ENCODE data around the gene NDE1. TPM values are rescaled to one million over a fixed set of nuclear protein-coding genes. Genes with fewer than 3 reads are reported as not detected.

The NDE1 gene
- total RNA-seq, 4 donors from 2014 or later = 22.4 to 40.6 (median 31.4) TPM

- H3K4me1 ChIP-seq = no peaks in the 10 kb centered on the region
- no peaks in the 10 kb centered on the region for H3K27me3 ChIP-seq
- DNase-seq = no peak
- H3K9me3 ChIP-seq = no peaks in the 10 kb centered on the region
- no peak for TF ChIP-seq POLR2A (IDR thresholded peaks at IDR 0.05)
- TF ChIP-seq, protein P1, sequence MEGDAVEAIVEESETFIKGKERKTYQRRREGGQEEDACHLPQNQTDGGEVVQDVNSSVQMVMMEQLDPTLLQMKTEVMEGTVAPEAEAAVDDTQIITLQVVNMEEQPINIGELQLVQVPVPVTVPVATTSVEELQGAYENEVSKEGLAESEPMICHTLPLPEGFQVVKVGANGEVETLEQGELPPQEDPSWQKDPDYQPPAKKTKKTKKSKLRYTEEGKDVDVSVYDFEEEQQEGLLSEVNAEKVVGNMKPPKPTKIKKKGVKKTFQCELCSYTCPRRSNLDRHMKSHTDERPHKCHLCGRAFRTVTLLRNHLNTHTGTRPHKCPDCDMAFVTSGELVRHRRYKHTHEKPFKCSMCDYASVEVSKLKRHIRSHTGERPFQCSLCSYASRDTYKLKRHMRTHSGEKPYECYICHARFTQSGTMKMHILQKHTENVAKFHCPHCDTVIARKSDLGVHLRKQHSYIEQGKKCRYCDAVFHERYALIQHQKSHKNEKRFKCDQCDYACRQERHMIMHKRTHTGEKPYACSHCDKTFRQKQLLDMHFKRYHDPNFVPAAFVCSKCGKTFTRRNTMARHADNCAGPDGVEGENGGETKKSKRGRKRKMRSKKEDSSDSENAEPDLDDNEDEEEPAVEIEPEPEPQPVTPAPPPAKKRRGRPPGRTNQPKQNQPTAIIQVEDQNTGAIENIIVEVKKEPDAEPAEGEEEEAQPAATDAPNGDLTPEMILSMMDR (IDR thresholded peaks at IDR 0.05) = no peak
- no peak overlapping the region for H3K27ac ChIP-seq
- no peak overlapping the region for H3K4me3 ChIP-seq
- H3K36me3 ChIP-seq = peaks cover 0 to 100% (median 64%) of the 10 kb centered on the region in 3 donors
- WGBS, 2 donors = 87 to 90% methylated on average over 4 of the region's 4 CpGs
- intact Hi-C loops (cut with DNase I) = loop anchor here (10.0 kb wide), 1 partner anchor 59 kb away; no protein-coding TSS in a partner anchor
These were observed 34.0 kb upstream of the NDE1 start for GRCh38 chr16:15616012-15616411.

DNA sequence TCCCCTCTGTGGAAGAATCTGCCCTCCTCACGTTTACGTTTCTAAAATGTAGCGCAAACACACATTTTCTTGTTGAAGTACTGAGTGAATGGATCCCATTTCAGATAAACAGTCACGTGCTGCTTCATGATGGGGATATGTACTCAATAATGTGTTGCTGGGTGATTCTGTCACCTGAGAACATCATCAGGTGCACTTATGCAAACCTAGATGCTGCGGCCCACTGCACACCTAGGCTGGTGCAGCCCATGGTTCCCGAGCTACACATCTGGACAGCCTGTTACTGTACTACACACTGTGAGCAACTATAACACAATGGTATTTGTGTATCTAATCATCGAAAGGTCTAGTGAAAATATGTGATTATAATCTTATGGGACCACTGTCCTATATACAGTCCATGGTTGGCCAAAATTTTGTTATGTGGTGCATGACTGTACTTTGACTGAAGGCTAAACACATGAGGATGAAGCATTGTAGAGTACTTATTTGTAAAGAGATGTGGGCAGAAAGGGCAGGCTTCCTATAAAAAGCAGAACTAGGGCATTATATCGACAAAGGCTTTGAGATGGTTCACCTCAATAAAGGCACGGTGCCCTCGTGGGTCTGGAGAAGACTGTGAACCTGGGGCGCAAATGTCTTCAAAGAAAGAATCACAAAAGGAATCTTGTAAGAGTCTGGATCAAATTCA is 33.4 kb upstream of the NDE1 start:
- H3K36me3 ChIP-seq = peaks cover 0 to 100% (median 64%) of the 10 kb centered on the region in 3 donors
- no peaks in the 10 kb centered on the region for H3K4me1 ChIP-seq
- no peak overlapping the region for H3K4me3 ChIP-seq
- H3K27ac ChIP-seq = no peak overlapping the region
- no peaks in the 10 kb centered on the region for H3K9me3 ChIP-seq
- 89 to 91% methylated on average over 11 of the region's 11 CpGs for WGBS, 2 donors
- DNase-seq = no peak
- TF ChIP-seq, protein P1 (IDR thresholded peaks at IDR 0.05) = no peak
- no peaks in the 10 kb centered on the region for H3K27me3 ChIP-seq
- intact Hi-C loops (cut with DNase I) = loop anchor here (10.0 kb wide), 1 partner anchor 58 kb away; no protein-coding TSS in a partner anchor

DNA sequence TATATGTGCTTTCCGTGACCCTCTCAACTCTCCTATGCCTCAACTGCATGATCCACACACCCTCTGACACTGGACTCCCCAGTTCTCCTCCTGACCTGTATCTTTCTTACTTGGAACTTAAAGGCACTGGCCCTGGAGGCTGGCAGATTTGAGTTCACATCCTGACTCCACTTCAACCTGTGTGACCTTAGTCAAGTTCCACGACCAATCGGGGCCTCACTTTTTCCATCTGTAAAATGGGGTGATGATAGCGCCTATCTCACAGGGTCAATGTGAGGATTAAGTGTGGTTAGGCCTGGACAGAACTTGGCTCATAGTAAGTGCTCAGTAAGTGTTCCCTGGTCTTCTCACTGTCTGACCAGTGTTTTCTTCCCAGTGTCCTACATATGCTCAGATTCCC is 32.1 kb upstream of the NDE1 start:
- H3K27ac ChIP-seq = no peak overlapping the region
- H3K9me3 ChIP-seq = no peaks in the 10 kb centered on the region
- intact Hi-C loops (cut with DNase I) = loop anchor here (10.0 kb wide), 1 partner anchor 57 kb away; no protein-coding TSS in a partner anchor
- no peaks in the 10 kb centered on the region for H3K27me3 ChIP-seq
- DNase-seq = no peak
- H3K4me3 ChIP-seq = no peak overlapping the region
- no peak for TF ChIP-seq POLR2A (IDR thresholded peaks at IDR 0.05)
- TF ChIP-seq, protein P1 (IDR thresholded peaks at IDR 0.05) = no peak
- peaks cover 0 to 100% (median 64%) of the 10 kb centered on the region in 3 donors for H3K36me3 ChIP-seq
- H3K4me1 ChIP-seq = no peaks in the 10 kb centered on the region
- WGBS, 2 donors = 95 to 100% methylated on average over 1 to 4 of the region's 4 CpGs

DNA sequence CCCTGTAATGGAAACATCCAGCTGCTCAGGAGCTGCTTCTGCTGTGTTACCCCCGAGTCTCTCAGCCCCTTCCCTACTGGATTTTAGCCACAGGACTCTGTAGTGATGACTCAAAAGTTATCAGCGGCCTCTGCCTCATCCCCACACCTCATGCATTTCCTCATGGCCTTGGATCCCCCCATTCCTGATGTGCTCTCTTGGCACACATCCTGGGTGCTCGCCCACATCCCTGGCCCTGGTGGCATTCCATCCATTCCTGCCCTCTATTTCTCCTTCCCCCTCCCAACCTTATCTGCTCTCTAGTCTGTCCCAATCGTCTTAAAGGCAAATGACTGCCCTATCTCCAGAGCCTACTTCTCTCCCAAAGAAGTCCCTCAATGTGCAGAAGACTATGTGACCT is 31.7 kb upstream of the NDE1 start:
- TF ChIP-seq, protein P1 (IDR thresholded peaks at IDR 0.05) = no peak
- TF ChIP-seq POLR2A (IDR thresholded peaks at IDR 0.05) = no peak
- H3K27me3 ChIP-seq = no peaks in the 10 kb centered on the region
- no peak overlapping the region for H3K27ac ChIP-seq
- no peaks in the 10 kb centered on the region for H3K9me3 ChIP-seq
- intact Hi-C loops (cut with DNase I) = loop anchor here (10.0 kb wide), 1 partner anchor 56 kb away; no protein-coding TSS in a partner anchor
- no peak overlapping the region for H3K4me3 ChIP-seq
- H3K4me1 ChIP-seq = no peaks in the 10 kb centered on the region
- DNase-seq = no peak
- peaks cover 0 to 100% (median 59%) of the 10 kb centered on the region in 3 donors for H3K36me3 ChIP-seq
- 93 to 95% methylated on average over 4 of the region's 4 CpGs for WGBS, 2 donors

GRCh38 chr16:15620611-15621195 is 29.3 kb upstream of the NDE1 start:
- Histone ChIP-seq H3K36me3 (peaks cover 9 to 100% (median 68%) of the 10 kb centered on the region in 3 donors), H3K9me3 (no peaks in the 10 kb centered on the region), H3K4me1 (no peaks in the 10 kb centered on the region), H3K4me3 (no peak overlapping the region), H3K27ac (no peak overlapping the region), H3K27me3 (no peaks in the 10 kb centered on the region)
- intact Hi-C loops (cut with DNase I) = no loop called here
- no peak for TF ChIP-seq POLR2A (IDR thresholded peaks at IDR 0.05)
- TF ChIP-seq, protein P1 (IDR thresholded peaks at IDR 0.05) = no peak
- DNase-seq = no peak
- WGBS, 2 donors = 80 to 82% methylated on average over 6 of the region's 6 CpGs
